ENCODE results near the gene RXFP4. TPM values are rescaled to one million over a fixed set of nuclear protein-coding genes. Genes with fewer than 3 reads are reported as not detected.

The RXFP4 gene
- total and polyA plus RNA-seq, 2 of the 13 experiments (the other 11 are each of a cell fraction or from before 2014, with no cell fraction given), result 0.38 to 1.4 TPM

- no peak for TF ChIP-seq MAF1 (CRISPR knock-in tag; IDR thresholded peaks at IDR 0.05; ENCODE audit: borderline replicate concordance)
- no peak for TF ChIP-seq KLF13 (CRISPR knock-in tag; IDR thresholded peaks at IDR 0.05)
- TF ChIP-seq ZMAT5 (CRISPR knock-in tag; IDR thresholded peaks at IDR 0.05; ENCODE audit: borderline replicate concordance, low read depth), result no peak
- TF ChIP-seq CEBPG (CRISPR knock-in tag; IDR thresholded peaks at IDR 0.05), result no peak
- TF ChIP-seq ZBTB26 (CRISPR knock-in tag; IDR thresholded peaks at IDR 0.05; ENCODE audit: borderline replicate concordance), result no peak
- TF ChIP-seq ZNF672 (CRISPR knock-in tag; IDR thresholded peaks at IDR 0.05), result no peak
- TF ChIP-seq ZNF446 (CRISPR knock-in tag; IDR thresholded peaks at IDR 0.05), result no peak
- TF ChIP-seq KMT2A (CRISPR knock-in tag; IDR thresholded peaks at IDR 0.05), result no peak
Measured at GRCh38 chr1:155951753-155952504, 10.5 kb downstream of the RXFP4 start (continued).

GRCh38 chr1:155952505-155952890, 11.1 kb downstream of the RXFP4 start:
- 95% methylated on average over 8 of the region's 13 CpGs for WGBS (ENCODE audit: low lambda C conversion rate)
- no peak overlapping the region for H3K4me2 ChIP-seq (ENCODE audit: low read depth, low read length)
- no peak overlapping the region for H3K9ac ChIP-seq (ENCODE audit: insufficient read depth, low read depth, low read length)
- BruUV-seq (replicated peaks), result no TSS peak
- no peak overlapping the region for H3K4me3 ChIP-seq (replicated peaks in 1 of 3; ENCODE audit: insufficient read depth in 1 of 3, low read depth in 2 of 3, low read length in 3 of 3)
- no peaks in the 10 kb centered on the region for H3K4me1 ChIP-seq (ENCODE audit: insufficient read depth, low read length)
- intact Hi-C loops (cut with micrococcal nuclease; ENCODE audit: unreplicated experiment), result no loop called here
- DNase-seq (ENCODE audit: low spot score) (no peak), ATAC-seq (no peak), FAIRE-seq (no peak)
- CTCF ChIA-PET (ENCODE audit: low intra/inter-chr PET ratio, low total read pairs), result no interaction called here
- no peaks in the 10 kb centered on the region for H3K79me2 ChIP-seq (ENCODE audit: insufficient read depth, low read length)
- POLR2A ChIA-PET, result interaction anchor here (1.1 kb wide), 1 partner anchor 12 kb away, joined by 3 read pairs; no protein-coding TSS in a partner anchor
- in situ Hi-C loops (cut with HindIII; ENCODE audit: extremely low pct_ligation_motif_present, low pct_unique_long_range_greater_than_20kb), result no loop called here
- H4K20me1 ChIP-seq (ENCODE audit: insufficient read depth, low read length), result no peaks in the 10 kb centered on the region
- no peak overlapping the region for H3K27ac ChIP-seq (ENCODE audit: extremely low read length, insufficient read depth, low read length)
- no peaks in the 10 kb centered on the region for H3K27me3 ChIP-seq (ENCODE audit: control insufficient read depth in 1 of 2, insufficient read depth in 2 of 2, low read length in 2 of 2)
- H3K36me3 ChIP-seq (replicated peaks in 1 of 2; ENCODE audit: control insufficient read depth in 1 of 2, insufficient read depth in 2 of 2, low read length in 2 of 2), result peaks cover 28 to 64% of the 10 kb centered on the region in 2 experiments
- H3K9me3 ChIP-seq (ENCODE audit: low read length), result no peaks in the 10 kb centered on the region
- no peak overlapping the region for H2AFZ ChIP-seq (ENCODE audit: low read length)
- TF ChIP-seq MED1 (CRISPR knock-in tag; IDR thresholded peaks at IDR 0.05) (no peak), STAT6 (CRISPR knock-in tag; IDR thresholded peaks at IDR 0.05; ENCODE audit: borderline replicate concordance) (no peak), TFDP1 (CRISPR knock-in tag; IDR thresholded peaks at IDR 0.05; ENCODE audit: borderline replicate concordance) (no peak), DMTF1 (CRISPR knock-in tag; IDR thresholded peaks at IDR 0.05) (no peak), ZNF513 (CRISPR knock-in tag; conservative IDR thresholded peaks at IDR 0.05) (no peak)

Data from HepG2 (cell line).